ENCODE measurements around the gene OTUD3. TPM values are rescaled to one million over a fixed set of nuclear protein-coding genes. Genes with fewer than 3 reads are reported as not detected.

The OTUD3 gene
- total RNA-seq, 4 donors from 2014 or later: 4.4 to 7.6 (median 5.3) TPM

DNA sequence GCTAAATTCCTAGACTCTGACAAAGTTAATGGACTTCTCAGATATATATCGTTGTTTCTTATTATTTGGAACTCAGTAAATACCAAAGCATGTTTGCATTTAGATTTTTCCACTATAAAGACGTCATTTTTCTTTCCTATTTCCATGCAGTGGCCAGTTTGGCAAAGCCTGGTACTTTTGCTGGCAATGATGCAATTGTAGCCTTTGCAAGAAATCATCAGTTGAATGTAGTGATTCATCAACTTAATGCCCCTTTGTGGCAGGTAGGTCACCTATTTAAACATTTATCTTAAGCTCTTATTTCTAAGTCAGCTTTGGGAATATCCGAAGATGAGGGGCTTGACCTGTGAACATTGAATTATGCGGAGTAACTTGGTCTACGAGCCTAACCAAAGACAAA is 12.0 kb downstream of the OTUD3 start:
- DNase-seq (ENCODE audit: low spot score) (no peak), ATAC-seq (ENCODE audit: low FRiP score) (no peak)
- no peak for TF ChIP-seq CTCF (IDR thresholded peaks at IDR 0.05)

- no peak for DNase-seq (ENCODE audit: low spot score)
- no peak for ATAC-seq (ENCODE audit: low FRiP score)
- no peak for TF ChIP-seq CTCF (IDR thresholded peaks at IDR 0.05)
These were observed 19.5 kb downstream of the OTUD3 start for GRCh38 chr1:19901653-19902052.

GRCh38 chr1:19903621-19904020 is 21.4 kb downstream of the OTUD3 start:
- ATAC-seq (ENCODE audit: low FRiP score) (no peak), DNase-seq (ENCODE audit: low spot score) (no peak)
- TF ChIP-seq CTCF (IDR thresholded peaks at IDR 0.05): no peak

- no peak for ATAC-seq (ENCODE audit: low FRiP score)
- no peak for DNase-seq (ENCODE audit: low spot score)
- TF ChIP-seq CTCF (IDR thresholded peaks at IDR 0.05): no peak
These were observed 25.3 kb downstream of the OTUD3 start for GRCh38 chr1:19907456-19907855.

DNA sequence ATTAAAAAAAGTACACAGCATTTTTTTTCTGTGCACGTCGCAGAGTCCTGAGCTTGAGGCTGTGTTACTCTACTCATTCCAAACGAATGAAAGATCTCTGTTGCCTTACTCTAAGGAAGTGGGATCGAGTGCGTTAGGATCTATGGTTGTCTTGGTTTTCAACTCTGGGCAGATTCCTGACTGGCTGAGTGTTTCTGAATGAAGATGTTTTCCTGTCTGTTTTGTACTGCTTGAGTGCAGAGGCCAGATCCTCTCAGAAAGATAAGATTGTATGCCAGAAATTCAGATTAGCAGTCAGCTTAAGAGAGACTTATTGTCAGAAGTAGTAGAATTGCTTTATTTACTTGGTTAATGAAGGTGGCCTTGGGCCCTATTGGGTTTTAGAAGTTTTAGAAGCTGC is 27.2 kb downstream of the OTUD3 start:
- ATAC-seq (ENCODE audit: low FRiP score) (no peak), DNase-seq (ENCODE audit: low spot score) (no peak)
- TF ChIP-seq CTCF (IDR thresholded peaks at IDR 0.05): no peak

- no peak for TF ChIP-seq CTCF (IDR thresholded peaks at IDR 0.05)
- DNase-seq (ENCODE audit: low spot score): no peak
These were observed 27.8 kb downstream of the OTUD3 start for GRCh38 chr1:19909971-19910370.

DNA sequence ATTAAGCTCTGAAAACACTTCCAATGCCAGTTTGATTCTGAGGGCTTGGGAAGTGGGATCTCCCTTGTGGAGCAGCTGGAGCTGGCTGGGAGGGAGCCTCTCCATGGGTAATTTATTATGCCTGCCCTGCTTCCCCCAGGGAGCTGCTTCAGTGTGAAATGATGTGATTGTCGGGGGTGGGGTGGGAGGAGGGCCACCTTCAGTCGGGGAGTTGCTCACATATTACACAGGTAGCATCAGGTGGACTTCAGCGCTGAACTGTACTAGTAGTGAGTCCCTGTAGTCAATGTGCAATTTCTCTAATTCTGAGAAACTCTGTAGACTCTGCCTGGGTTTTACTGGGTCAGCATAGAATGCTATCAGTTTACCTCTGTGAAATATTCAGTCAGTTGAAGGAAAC is 28.5 kb downstream of the OTUD3 start:
- ATAC-seq (ENCODE audit: low FRiP score) (no peak), DNase-seq (ENCODE audit: low spot score) (no peak)
- no peak for TF ChIP-seq CTCF (IDR thresholded peaks at IDR 0.05)

More at GRCh38 chr1:19909971-19910370, 27.8 kb downstream of the OTUD3 start:
- ATAC-seq (ENCODE audit: low FRiP score): no peak

All from omental fat pad (tissue), 4 donors.